RPMI8226 (cell line): Measurements from ENCODE around the gene RPS6KB2.
"Not testable (repeated sequence)": the region's sequence is repeated elsewhere in the genome, so short reads cannot be mapped to it uniquely, and the experiment has no call there.

ENCODE experiments used
- DNase-seq: peaks from one replicate; pipeline ENCODE4 v3.0.0-alpha.2; 2015

The RPS6KB2 gene

GRCh38 chr11:67445515-67445914 is 17.2 kb downstream of the RPS6KB2 start:
- no peak for DNase-seq

GRCh38 chr11:67448220-67448609 is 19.9 kb downstream of the RPS6KB2 start:
- DNase-seq: no peak

- peak; percentile 94 for DNase-seq
Observed at GRCh38 chr11:67449116-67449844, 21.0 kb downstream of the RPS6KB2 start.

- no peak for DNase-seq
Observed at GRCh38 chr11:67450796-67451657, 22.7 kb downstream of the RPS6KB2 start.

- no peak for DNase-seq
Observed at GRCh38 chr11:67451658-67451976, 23.3 kb downstream of the RPS6KB2 start.

- no peak for DNase-seq
Observed at GRCh38 chr11:67452141-67452952, 24.1 kb downstream of the RPS6KB2 start, which contains the start of gene GPR152. Gene GPR152, minus strand, starts transcription at chr11:67452729. Its CDS starts 5 bp downstream, at chr11:67452724.

- no peak for DNase-seq
Observed at GRCh38 chr11:67453816-67454732, 25.8 kb downstream of the RPS6KB2 start.

GRCh38 chr11:67455054-67455453 is 26.8 kb downstream of the RPS6KB2 start, which contains the start of gene CABP4:
Gene CABP4, plus strand, starts transcription at chr11:67455354. Its CDS starts 70 bp downstream, at chr11:67455424.
- DNase-seq: no peak

GRCh38 chr11:67456068-67456705 is 27.9 kb downstream of the RPS6KB2 start:
- DNase-seq: no peak

GRCh38 chr11:67457453-67457852 is 29.2 kb downstream of the RPS6KB2 start:
- DNase-seq: no peak

- no peak for DNase-seq
Observed at GRCh38 chr11:67458266-67458665, 30.0 kb downstream of the RPS6KB2 start.

- DNase-seq: no peak
Observed at GRCh38 chr11:67463186-67463585, 34.9 kb downstream of the RPS6KB2 start.

- DNase-seq: no peak
Observed at GRCh38 chr11:67463680-67464410, 35.6 kb downstream of the RPS6KB2 start.

GRCh38 chr11:67464411-67465188 is 36.3 kb downstream of the RPS6KB2 start:
- peak; percentile 98 for DNase-seq

- no peak for DNase-seq
Observed at GRCh38 chr11:67465189-67465510, 36.9 kb downstream of the RPS6KB2 start.

- not testable (repeated sequence) for DNase-seq
Observed at GRCh38 chr11:67465530-67465929, 37.2 kb downstream of the RPS6KB2 start.

GRCh38 chr11:67466367-67466766 is 38.1 kb downstream of the RPS6KB2 start:
- DNase-seq: no peak

- peak; percentile 75 for DNase-seq
Observed at GRCh38 chr11:67466962-67467771, 38.9 kb downstream of the RPS6KB2 start.

- DNase-seq: peak; percentile 80
Observed at GRCh38 chr11:67468056-67468455, 39.8 kb downstream of the RPS6KB2 start.
